Measurements from ENCODE around the gene PIP4K2C.

- TF ChIP-seq POLR2A (IDR thresholded peaks at IDR 0.05): no peak
- no peak for TF ChIP-seq CTCF (IDR thresholded peaks at IDR 0.05)
These were observed 39.2 kb upstream of the PIP4K2C start for GRCh38 chr12:57551637-57552305.
